ENCODE results near the gene CACNG4.

DNA sequence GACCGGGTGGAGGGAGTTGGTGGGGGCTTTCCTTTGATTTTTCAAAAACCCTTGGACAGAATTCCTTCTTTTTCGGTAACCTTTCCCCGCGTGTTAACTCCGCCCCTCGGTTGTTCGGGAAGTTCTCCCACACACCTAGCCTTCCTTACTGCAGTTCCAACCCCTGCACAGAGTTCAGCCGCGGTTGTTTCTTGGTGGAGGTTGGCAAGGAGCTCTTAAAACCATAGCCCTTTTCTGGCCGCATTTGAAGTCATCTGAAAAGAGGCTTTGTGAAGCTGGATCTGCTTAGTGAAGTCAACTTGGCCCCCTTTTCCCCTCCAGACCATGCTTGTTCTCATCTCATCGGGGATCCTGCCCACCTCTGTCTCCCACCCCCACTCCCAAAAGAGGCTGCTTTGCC is 1.8 kb downstream of the CACNG4 start:
- TF ChIP-seq, protein P1, sequence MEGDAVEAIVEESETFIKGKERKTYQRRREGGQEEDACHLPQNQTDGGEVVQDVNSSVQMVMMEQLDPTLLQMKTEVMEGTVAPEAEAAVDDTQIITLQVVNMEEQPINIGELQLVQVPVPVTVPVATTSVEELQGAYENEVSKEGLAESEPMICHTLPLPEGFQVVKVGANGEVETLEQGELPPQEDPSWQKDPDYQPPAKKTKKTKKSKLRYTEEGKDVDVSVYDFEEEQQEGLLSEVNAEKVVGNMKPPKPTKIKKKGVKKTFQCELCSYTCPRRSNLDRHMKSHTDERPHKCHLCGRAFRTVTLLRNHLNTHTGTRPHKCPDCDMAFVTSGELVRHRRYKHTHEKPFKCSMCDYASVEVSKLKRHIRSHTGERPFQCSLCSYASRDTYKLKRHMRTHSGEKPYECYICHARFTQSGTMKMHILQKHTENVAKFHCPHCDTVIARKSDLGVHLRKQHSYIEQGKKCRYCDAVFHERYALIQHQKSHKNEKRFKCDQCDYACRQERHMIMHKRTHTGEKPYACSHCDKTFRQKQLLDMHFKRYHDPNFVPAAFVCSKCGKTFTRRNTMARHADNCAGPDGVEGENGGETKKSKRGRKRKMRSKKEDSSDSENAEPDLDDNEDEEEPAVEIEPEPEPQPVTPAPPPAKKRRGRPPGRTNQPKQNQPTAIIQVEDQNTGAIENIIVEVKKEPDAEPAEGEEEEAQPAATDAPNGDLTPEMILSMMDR (conservative IDR thresholded peaks at IDR 0.05), result no peak
- no peak for TF ChIP-seq ZFX (IDR thresholded peaks at IDR 0.05)

Data from C4-2B (cell line).